ENCODE data around the gene ACTN2. TPM values are rescaled to one million over a fixed set of nuclear protein-coding genes. Genes with fewer than 3 reads are reported as not detected.

ACTN2 gene
- total RNA-seq, 1 experiment from 2014 or later, result 0.49 TPM

- Histone ChIP-seq H3K36me3 (ENCODE audit: control insufficient read depth, insufficient read depth, low read length) (no peaks in the 10 kb centered on the region), H3K27ac (ENCODE audit: low read length) (no peak overlapping the region), H3K27me3 (ENCODE audit: control insufficient read depth, insufficient read depth, low read length) (no peaks in the 10 kb centered on the region), H3K4me3 (ENCODE audit: low read depth in 2 of 2, low read length in 2 of 2) (no peak overlapping the region), H3K9me3 (ENCODE audit: control insufficient read depth, insufficient read depth, low read depth, low read length) (no peaks in the 10 kb centered on the region), H3K4me1 (ENCODE audit: control insufficient read depth, insufficient read depth, low read length) (no peaks in the 10 kb centered on the region)
- no TSS peak for BruUV-seq (replicated peaks)
- in situ Hi-C loops (cut with HindIII; ENCODE audit: low pct_unique_long_range_greater_than_20kb, low sequenced_read_pairs) (no loop called here), intact Hi-C loops (cut with micrococcal nuclease; ENCODE audit: unreplicated experiment) (no loop called here)
- no peak for ATAC-seq
- TF ChIP-seq SIN3A (IDR thresholded peaks at IDR 0.05; ENCODE audit: borderline replicate concordance, insufficient read depth, low read depth, low read length) (no peak), TCF7L2 (IDR thresholded peaks at IDR 0.05; ENCODE audit: low read depth, low read length) (no peak), POLR2AphosphoS5 (IDR thresholded peaks at IDR 0.05; ENCODE audit: low read depth, low read length) (no peak)
- POLR2A ChIA-PET, result no interaction called here
- CTCF ChIA-PET, result no interaction called here
- DNase-seq (ENCODE audit: low read depth, low spot score), result no peak
Measured at GRCh38 chr1:236720611-236721010, 34.3 kb downstream of the ACTN2 start.

- POLR2A ChIA-PET, result no interaction called here
- no TSS peak for BruUV-seq (replicated peaks)
- no peaks in the 10 kb centered on the region for H3K27me3 ChIP-seq (ENCODE audit: control insufficient read depth, insufficient read depth, low read length)
- H3K36me3 ChIP-seq (ENCODE audit: control insufficient read depth, insufficient read depth, low read length), result no peaks in the 10 kb centered on the region
- CTCF ChIA-PET, result no interaction called here
- in situ Hi-C loops (cut with HindIII; ENCODE audit: low pct_unique_long_range_greater_than_20kb, low sequenced_read_pairs), result no loop called here
- intact Hi-C loops (cut with micrococcal nuclease; ENCODE audit: unreplicated experiment), result no loop called here
- H3K27ac ChIP-seq (ENCODE audit: low read length), result no peak overlapping the region
- H3K9me3 ChIP-seq (ENCODE audit: control insufficient read depth, insufficient read depth, low read depth, low read length), result no peaks in the 10 kb centered on the region
- H3K4me1 ChIP-seq (ENCODE audit: control insufficient read depth, insufficient read depth, low read length), result no peaks in the 10 kb centered on the region
- no peak overlapping the region for H3K4me3 ChIP-seq (ENCODE audit: low read depth in 2 of 2, low read length in 2 of 2)
- no peak for TF ChIP-seq SIN3A (IDR thresholded peaks at IDR 0.05; ENCODE audit: borderline replicate concordance, insufficient read depth, low read depth, low read length)
- TF ChIP-seq CTCF (IDR thresholded peaks at IDR 0.05), result no peak
- TF ChIP-seq TCF7L2 (IDR thresholded peaks at IDR 0.05; ENCODE audit: low read depth, low read length), result no peak
- TF ChIP-seq REST (IDR thresholded peaks at IDR 0.05; ENCODE audit: insufficient read depth in 1 of 2, low read depth in 2 of 2, low read length in 1 of 2), result no peak
- no peak for TF ChIP-seq POLR2AphosphoS5 (IDR thresholded peaks at IDR 0.05; ENCODE audit: low read depth, low read length)
- ATAC-seq (no peak), DNase-seq (ENCODE audit: low read depth, low spot score) (no peak)
Measured at GRCh38 chr1:236724049-236724448, 37.8 kb downstream of the ACTN2 start.

- Histone ChIP-seq H3K9me3 (ENCODE audit: control insufficient read depth, insufficient read depth, low read depth, low read length) (no peaks in the 10 kb centered on the region), H3K27ac (ENCODE audit: low read length) (no peak overlapping the region), H3K4me1 (ENCODE audit: control insufficient read depth, insufficient read depth, low read length) (no peaks in the 10 kb centered on the region), H3K36me3 (ENCODE audit: control insufficient read depth, insufficient read depth, low read length) (no peaks in the 10 kb centered on the region), H3K4me3 (ENCODE audit: low read depth in 2 of 2, low read length in 2 of 2) (no peak overlapping the region), H3K27me3 (ENCODE audit: control insufficient read depth, insufficient read depth, low read length) (no peaks in the 10 kb centered on the region)
- no TSS peak for BruUV-seq (replicated peaks)
- no peak for ATAC-seq
- TF ChIP-seq POLR2AphosphoS5 (IDR thresholded peaks at IDR 0.05; ENCODE audit: low read depth, low read length), result no peak
- no peak for TF ChIP-seq TCF7L2 (IDR thresholded peaks at IDR 0.05; ENCODE audit: low read depth, low read length)
- TF ChIP-seq SIN3A (IDR thresholded peaks at IDR 0.05; ENCODE audit: borderline replicate concordance, insufficient read depth, low read depth, low read length), result no peak
- no peak for TF ChIP-seq REST (IDR thresholded peaks at IDR 0.05; ENCODE audit: insufficient read depth in 1 of 2, low read depth in 2 of 2, low read length in 1 of 2)
- TF ChIP-seq CTCF (IDR thresholded peaks at IDR 0.05), result no peak
- ChIA-PET CTCF (no interaction called here), POLR2A (no interaction called here)
- in situ Hi-C loops (cut with HindIII; ENCODE audit: low pct_unique_long_range_greater_than_20kb, low sequenced_read_pairs), result no loop called here
- intact Hi-C loops (cut with micrococcal nuclease; ENCODE audit: unreplicated experiment), result no loop called here
- DNase-seq (ENCODE audit: low read depth, low spot score), result no peak
Measured at GRCh38 chr1:236724506-236724905, 38.2 kb downstream of the ACTN2 start.
